Astrocyte (in vitro differentiated cells and primary cell): ENCODE measurements around the gene LAMA3. TPM values are rescaled to one million over a fixed set of nuclear protein-coding genes. Genes with fewer than 3 reads are reported as not detected.

Experiments used
- DNase-seq: peaks from one replicate; pipeline ENCODE4 v3.0.0-alpha.2; 2010; ENCODE audit warnings: low read depth
- FAIRE-seq: peaks from 2 replicates; lab custom pipeline; 2011; peaks lifted over from hg19 to GRCh38; lab: Jason Lieb, UNC
- H2AFZ ChIP-seq: 2 replicates; pipeline ENCODE4 v1.6.0; 2012; ENCODE audit warnings: low read depth, low read length, inconsistent platforms
- H3K27ac ChIP-seq: 2 replicates; pipeline ENCODE4 v1.5.1; 2011; ENCODE audit warnings: low read depth, low read length, inconsistent platforms
- H3K27me3 ChIP-seq: 2 replicates; pipeline ENCODE4 v1.6.0; 2011; ENCODE audit warnings: low read length, inconsistent platforms; ENCODE audit not compliant: insufficient read depth
- H3K36me3 ChIP-seq: 2 replicates; pipeline ENCODE4 v1.5.1; 2011; ENCODE audit warnings: low read length, inconsistent platforms; ENCODE audit not compliant: insufficient read depth
- H3K4me1 ChIP-seq: 2 replicates; pipeline ENCODE4 v1.5.1; 2011; ENCODE audit warnings: low read length, inconsistent platforms; ENCODE audit not compliant: insufficient read depth
- H3K4me2 ChIP-seq: 2 replicates; pipeline ENCODE4 v1.6.0; 2012; ENCODE audit warnings: low read length, inconsistent platforms
- H3K4me3 ChIP-seq: 2 replicates; pipeline ENCODE4 v1.5.1; 2011; ENCODE audit warnings: low read depth, mild to moderate bottlenecking, low read length, inconsistent platforms; ENCODE audit not compliant: insufficient read depth
- H3K79me2 ChIP-seq: 2 replicates; pipeline ENCODE4 v1.6.0; 2012; ENCODE audit warnings: mild to moderate bottlenecking, low read length, inconsistent platforms; ENCODE audit not compliant: insufficient read depth
- H3K9ac ChIP-seq: 2 replicates; pipeline ENCODE4 v1.6.0; 2012; ENCODE audit warnings: mild to moderate bottlenecking, low read length, inconsistent platforms
- H3K9me3 ChIP-seq: 2 replicates; pipeline ENCODE4 v1.5.1; 2012; ENCODE audit warnings: low read depth, mild to moderate bottlenecking, low read length, inconsistent platforms; ENCODE audit not compliant: insufficient read depth
- H4K20me1 ChIP-seq: 2 replicates; pipeline ENCODE4 v1.6.0; 2012; ENCODE audit warnings: low read length, inconsistent platforms; ENCODE audit not compliant: insufficient read depth
- H3K27ac Mint-ChIP-seq: one replicate; pipeline ENCODE4 v1.8.0; 2021; ENCODE audit warnings: mild to moderate bottlenecking, mixed read lengths; ENCODE audit not compliant: unreplicated experiment
- H3K27me3 Mint-ChIP-seq: one replicate; pipeline ENCODE4 v1.8.0; 2021; ENCODE audit warnings: low read depth, mixed read lengths; ENCODE audit not compliant: unreplicated experiment
- H3K36me3 Mint-ChIP-seq: one replicate; pipeline ENCODE4 v1.8.0; 2021; ENCODE audit warnings: low read depth, mixed read lengths; ENCODE audit not compliant: unreplicated experiment
- H3K4me1 Mint-ChIP-seq: one replicate; pipeline ENCODE4 v1.8.0; 2021; ENCODE audit warnings: low read depth, mixed read lengths; ENCODE audit not compliant: unreplicated experiment
- H3K4me3 Mint-ChIP-seq: one replicate; pipeline ENCODE4 v1.8.0; 2021; ENCODE audit warnings: mild to moderate bottlenecking, moderate library complexity, mixed read lengths; ENCODE audit not compliant: unreplicated experiment
- H3K9me3 Mint-ChIP-seq: one replicate; pipeline ENCODE4 v1.8.0; 2021; ENCODE audit warnings: mild to moderate bottlenecking, mixed read lengths; ENCODE audit not compliant: unreplicated experiment
- CTCF ChIP-seq: IDR thresholded peaks from 2 replicates; pipeline ENCODE4 v1.5.1; 2011; ENCODE audit warnings: low read depth, mild to moderate bottlenecking, inconsistent platforms, low read length, moderate library complexity; ENCODE audit not compliant: insufficient read depth
- EZH2 ChIP-seq: IDR thresholded peaks from 2 replicates; pipeline ENCODE4 v1.6.1; 2012; ENCODE audit warnings: mild to moderate bottlenecking, low read length, inconsistent platforms; ENCODE audit not compliant: insufficient read depth
- total RNA-seq: library from RNA; stranded (reverse); gene quantifications from 2 replicates; pipeline ENCODE4 v1.2.1, GENCODE V29; 2021

The LAMA3 gene
- total RNA-seq, 1 donor from 2014 or later: 0.86 TPM

- peaks cover 8% of the 10 kb centered on the region for H3K4me1 Mint-ChIP-seq
These were observed 44.6 kb downstream of the LAMA3 start for GRCh38 chr18:23733895-23734294.

GRCh38 chr18:23735021-23735464 lies 45.8 kb downstream of the LAMA3 start:
- H3K27me3 ChIP-seq: peaks cover 8% of the 10 kb centered on the region
- no peaks in the 10 kb centered on the region for H3K79me2 ChIP-seq
- H3K27me3 Mint-ChIP-seq: peaks cover 40% of the 10 kb centered on the region
- FAIRE-seq: no peak
- no peaks in the 10 kb centered on the region for H3K36me3 ChIP-seq
- no peaks in the 10 kb centered on the region for H3K9me3 ChIP-seq
- no peak overlapping the region for H3K9ac ChIP-seq
- peaks cover 8% of the 10 kb centered on the region for H3K4me1 Mint-ChIP-seq
- no peak overlapping the region for H3K27ac ChIP-seq
- no peaks in the 10 kb centered on the region for H3K4me1 ChIP-seq
- H3K9me3 Mint-ChIP-seq: peaks cover 1% of the 10 kb centered on the region
- H2AFZ ChIP-seq: no peak overlapping the region
- no peak overlapping the region for H3K4me3 Mint-ChIP-seq
- no peaks in the 10 kb centered on the region for H3K36me3 Mint-ChIP-seq
- no peaks in the 10 kb centered on the region for H4K20me1 ChIP-seq
- no peak overlapping the region for H3K4me3 ChIP-seq
- no peak overlapping the region for H3K4me2 ChIP-seq
- H3K27ac Mint-ChIP-seq: no peak overlapping the region
- TF ChIP-seq CTCF (no peak), EZH2 (no peak)
- peak; percentile 22 for DNase-seq

More at GRCh38 chr18:23733895-23734294, 44.6 kb downstream of the LAMA3 start:
- no peak for FAIRE-seq
- Histone ChIP-seq H2AFZ (no peak overlapping the region), H3K4me2 (no peak overlapping the region), H3K9me3 (no peaks in the 10 kb centered on the region), H3K9ac (no peak overlapping the region), H3K4me1 (no peaks in the 10 kb centered on the region), H3K4me3 (no peak overlapping the region), H3K36me3 (no peaks in the 10 kb centered on the region), H3K79me2 (no peaks in the 10 kb centered on the region), H4K20me1 (no peaks in the 10 kb centered on the region), H3K27ac (no peak overlapping the region), H3K27me3 (peaks cover 8% of the 10 kb centered on the region)
- no peak overlapping the region for H3K4me3 Mint-ChIP-seq
- H3K36me3 Mint-ChIP-seq: no peaks in the 10 kb centered on the region
- H3K27me3 Mint-ChIP-seq: peaks cover 38% of the 10 kb centered on the region
- no peak overlapping the region for H3K27ac Mint-ChIP-seq
- H3K9me3 Mint-ChIP-seq: peaks cover 1% of the 10 kb centered on the region
- TF ChIP-seq CTCF: no peak
- no peak for TF ChIP-seq EZH2
- no peak for DNase-seq

GRCh38 chr18:23737578-23737977 lies 48.3 kb downstream of the LAMA3 start:
- Mint-ChIP-seq H3K4me1 (peaks cover 11% of the 10 kb centered on the region), H3K36me3 (no peaks in the 10 kb centered on the region), H3K27me3 (peaks cover 33% of the 10 kb centered on the region), H3K27ac (no peak overlapping the region), H3K4me3 (no peak overlapping the region), H3K9me3 (peaks cover 1% of the 10 kb centered on the region)
- Histone ChIP-seq H3K9ac (no peak overlapping the region), H3K27me3 (peaks cover 8% of the 10 kb centered on the region), H3K36me3 (no peaks in the 10 kb centered on the region), H3K4me1 (no peaks in the 10 kb centered on the region), H3K27ac (no peak overlapping the region), H3K9me3 (no peaks in the 10 kb centered on the region), H3K79me2 (no peaks in the 10 kb centered on the region), H2AFZ (no peak overlapping the region), H4K20me1 (no peaks in the 10 kb centered on the region), H3K4me3 (no peak overlapping the region), H3K4me2 (no peak overlapping the region)
- TF ChIP-seq EZH2 (no peak), CTCF (no peak)
- FAIRE-seq (no peak), DNase-seq (no peak)
